Measurements from ENCODE around the gene PDE11A.

GRCh38 chr2:177872286-177872685, 200.3 kb downstream of the PDE11A start:
- TF ChIP-seq CTCF (IDR thresholded peaks at IDR 0.05), result no peak
- TF ChIP-seq POLR2A (IDR thresholded peaks at IDR 0.05), result no peak
- TF ChIP-seq EP300 (IDR thresholded peaks at IDR 0.05), result no peak
